NB4 (cell line): Measurements from ENCODE around the gene SLC7A7.

Source experiments
- CTCF ChIP-seq: IDR thresholded peaks from one replicate; pipeline ENCODE4 v1.5.1; 2012; ENCODE audit warnings: low read depth, low read length
- MAX ChIP-seq: IDR thresholded peaks from 2 replicates; pipeline ENCODE4 v1.6.1; 2011; ENCODE audit warnings: low read depth, low read length
- POLR2A ChIP-seq: IDR thresholded peaks from 2 replicates; pipeline ENCODE4 v1.6.1; 2011; ENCODE audit warnings: mild to moderate bottlenecking; ENCODE audit not compliant: insufficient read length; ENCODE audit errors: extremely low read depth

- TF ChIP-seq CTCF (no peak), POLR2A (no peak), MAX (no peak)
These were observed 35.0 kb downstream of the SLC7A7 start for GRCh38 chr14:22780105-22780679.
